Raji (cell line): ENCODE measurements around the gene LRBA.

Experiments
- POLR2A ChIP-seq: IDR thresholded peaks from 2 replicates; pipeline ENCODE4 v1.6.1; 2011; ENCODE audit warnings: low read depth, low read length, control low read depth; ENCODE audit not compliant: insufficient read depth

Gene LRBA

GRCh38 chr4:150280975-150281374 is 734.1 kb downstream of the LRBA start:
- TF ChIP-seq POLR2A: no peak

DNA sequence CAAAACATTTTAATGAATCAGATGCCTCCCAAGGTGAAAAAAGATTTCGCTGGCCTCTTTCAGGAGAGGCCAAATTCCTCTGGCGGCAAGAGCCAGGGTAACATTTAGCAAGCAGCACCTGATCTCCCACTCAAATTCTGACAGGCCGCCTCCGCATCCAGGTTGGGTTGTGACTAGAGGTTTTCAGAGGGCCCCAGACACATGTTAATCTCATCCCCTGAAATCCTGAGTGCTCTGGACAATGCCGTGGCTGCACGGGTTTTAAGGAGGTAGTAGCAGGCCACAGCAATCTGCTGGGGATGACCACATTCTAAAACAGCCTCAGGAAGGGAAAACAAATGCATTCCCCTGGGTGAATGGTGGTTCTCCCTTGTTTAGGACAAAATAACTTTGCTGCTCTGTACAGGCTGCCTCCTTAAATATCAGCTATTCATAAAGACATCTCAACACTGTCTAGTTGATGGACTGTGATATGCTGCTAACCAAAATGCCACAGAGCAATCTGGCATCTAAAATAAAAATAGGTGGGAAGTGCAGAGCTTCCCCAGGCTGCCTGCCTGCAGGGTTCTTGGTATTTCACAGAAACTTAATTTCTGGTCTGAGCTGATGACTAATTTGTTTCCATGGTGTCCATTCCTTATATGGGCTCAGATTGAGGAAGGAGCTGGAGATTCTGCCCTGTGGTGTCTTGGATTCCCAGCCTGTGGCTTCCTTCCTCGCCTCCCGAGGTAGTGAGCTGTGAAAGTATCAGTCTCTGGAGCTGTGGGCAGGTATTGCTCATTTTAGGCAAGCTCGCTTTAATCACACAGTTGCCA is 734.8 kb downstream of the LRBA start:
- TF ChIP-seq POLR2A: no peak

DNA sequence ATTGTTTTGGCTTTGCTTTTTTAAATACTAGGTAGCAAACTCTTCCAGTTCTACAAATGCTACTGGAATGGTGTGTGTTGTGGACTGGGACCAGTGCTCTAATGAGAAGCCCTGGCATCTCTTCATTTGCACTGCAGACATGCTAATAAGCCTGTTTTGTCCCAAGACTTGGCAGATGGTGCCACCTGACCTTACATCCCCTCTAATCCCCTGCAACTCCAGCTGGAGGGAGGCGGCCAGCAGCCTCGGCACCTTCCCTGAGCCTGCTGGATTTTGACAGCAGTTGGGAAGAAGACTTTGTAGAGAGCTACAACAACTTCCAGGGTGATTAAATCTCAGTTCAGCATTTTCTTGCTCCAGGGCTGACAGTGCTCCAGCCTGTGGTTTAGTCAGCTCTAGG is 736.9 kb downstream of the LRBA start:
- no peak for TF ChIP-seq POLR2A

GRCh38 chr4:150268444-150268843 is 746.6 kb downstream of the LRBA start:
- no peak for TF ChIP-seq POLR2A

DNA sequence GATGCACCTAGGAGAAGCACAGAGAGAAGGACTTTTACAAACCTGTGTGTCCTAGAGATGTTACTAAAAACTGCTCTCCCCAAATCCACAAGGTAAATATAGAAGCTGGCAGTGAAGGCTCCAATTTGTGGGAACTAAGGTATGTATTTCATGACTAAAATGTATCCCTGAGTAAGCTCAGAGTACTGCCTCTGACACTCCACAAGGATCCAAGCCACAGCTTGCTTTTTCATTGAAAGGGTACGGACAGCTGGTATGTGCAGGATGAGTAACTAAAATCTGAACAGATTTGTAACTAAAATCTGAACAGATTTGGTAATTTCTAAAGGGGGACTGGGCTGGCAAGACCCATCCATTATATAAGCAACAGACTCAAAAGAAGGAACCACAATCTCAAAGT is 749.3 kb downstream of the LRBA start:
- no peak for TF ChIP-seq POLR2A

- TF ChIP-seq POLR2A: no peak
Observed at GRCh38 chr4:150264595-150265161, 750.4 kb downstream of the LRBA start.

DNA sequence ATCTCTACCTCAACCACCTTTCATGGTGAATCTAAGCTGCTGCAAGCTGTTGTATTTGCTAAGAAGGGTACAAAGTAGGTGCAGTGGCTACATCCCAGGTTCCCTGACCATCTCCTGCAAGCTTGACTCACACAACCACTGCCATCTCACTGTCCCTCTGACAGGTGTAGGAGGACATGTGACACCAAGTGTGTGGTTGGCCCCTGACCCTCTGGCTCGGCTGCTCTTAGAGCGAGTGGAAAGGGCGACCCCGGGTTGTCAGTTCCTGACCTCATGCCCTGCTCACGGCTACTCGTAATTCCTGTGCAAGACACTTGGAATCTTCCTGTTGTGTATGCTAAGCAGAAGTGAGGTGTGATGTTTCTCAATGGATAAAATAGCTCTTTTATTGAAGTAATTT is 752.5 kb downstream of the LRBA start:
- no peak for TF ChIP-seq POLR2A

GRCh38 chr4:150261571-150261970 is 753.5 kb downstream of the LRBA start:
- TF ChIP-seq POLR2A: no peak

GRCh38 chr4:150259861-150260567 is 755.1 kb downstream of the LRBA start:
- no peak for TF ChIP-seq POLR2A

DNA sequence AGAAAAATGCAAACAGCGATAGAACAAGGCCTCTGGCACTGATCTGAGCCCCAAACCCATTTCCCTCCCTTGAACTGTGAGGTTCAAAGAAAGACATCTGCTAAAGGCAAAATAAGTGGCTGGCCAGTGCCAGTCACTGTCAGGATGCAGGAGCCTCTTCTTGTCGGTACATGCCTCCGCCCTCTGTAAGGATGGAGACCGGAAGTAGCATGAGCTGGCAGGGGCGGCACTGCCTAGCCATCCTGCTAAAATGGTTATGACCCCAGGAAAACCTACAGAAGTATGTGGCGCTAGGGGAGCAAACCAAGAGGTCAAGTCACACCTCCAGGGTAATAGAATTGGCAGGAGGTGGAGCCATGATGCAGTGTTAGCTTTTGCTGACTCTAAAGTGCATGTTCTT is 756.5 kb downstream of the LRBA start:
- TF ChIP-seq POLR2A: no peak

DNA sequence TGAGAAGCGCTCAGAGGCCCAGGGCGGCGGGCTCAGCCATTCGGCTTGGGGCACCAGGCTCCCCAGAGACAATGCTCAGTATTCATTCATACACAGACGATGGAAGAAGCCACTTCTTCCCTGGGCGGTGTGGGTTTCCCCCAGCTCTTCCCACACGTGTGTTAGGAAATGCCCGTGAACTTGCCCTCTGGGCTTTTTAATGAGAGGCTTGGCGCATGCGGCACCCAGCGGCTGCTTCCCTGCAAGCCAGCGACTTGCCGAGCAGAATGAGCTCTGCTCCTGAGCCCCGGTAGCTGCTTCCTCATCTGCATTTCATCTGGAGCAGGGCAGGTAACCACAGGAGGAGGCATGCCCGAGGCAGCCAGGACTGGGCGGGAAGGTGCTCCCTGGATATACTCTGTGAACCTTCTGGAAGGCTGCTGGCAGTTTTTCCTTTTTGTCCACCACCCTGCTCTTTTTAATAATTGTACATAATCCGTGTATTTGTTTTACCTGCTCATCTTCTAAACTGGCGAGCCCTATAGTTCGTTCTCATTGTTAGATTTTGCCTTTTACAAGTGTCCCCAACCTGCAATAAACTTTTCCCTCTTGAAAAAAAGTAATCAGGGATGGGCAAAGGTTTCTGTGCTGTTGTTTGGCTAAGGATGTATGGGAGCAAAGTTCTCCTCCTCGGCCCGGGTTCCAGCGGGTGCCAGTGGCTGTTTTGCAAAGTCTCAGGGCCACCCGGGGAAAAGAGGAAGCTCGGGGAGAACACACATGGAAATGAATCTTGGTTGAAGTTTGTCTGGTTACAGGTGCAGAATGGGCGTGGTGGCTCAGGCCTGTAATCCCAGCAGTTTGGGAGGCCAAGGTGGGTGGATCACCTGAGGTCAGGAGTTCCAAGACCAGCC is 758.0 kb downstream of the LRBA start:
- no peak for TF ChIP-seq POLR2A

DNA sequence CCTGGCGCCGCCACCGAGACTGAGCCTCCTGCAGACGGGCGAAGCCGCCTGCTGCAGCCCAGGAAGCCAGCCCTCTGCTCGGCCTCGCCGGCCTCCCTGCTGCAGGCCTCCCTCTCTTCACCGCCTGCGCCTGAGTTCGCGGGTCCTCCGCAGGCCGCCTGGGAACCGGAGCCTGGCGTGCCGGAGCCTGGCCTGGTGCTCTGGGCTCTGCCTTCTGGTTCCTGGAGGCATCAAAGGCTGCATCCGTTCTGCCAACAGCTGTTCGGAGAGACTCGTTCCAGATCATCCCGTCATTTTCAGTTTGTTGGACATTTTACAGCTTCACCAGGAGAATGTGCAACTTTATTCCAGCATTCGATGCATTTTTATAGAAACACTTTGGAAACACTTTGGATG is 758.9 kb downstream of the LRBA start:
- TF ChIP-seq POLR2A: no peak

GRCh38 chr4:150255610-150256224 is 759.4 kb downstream of the LRBA start:
- no peak for TF ChIP-seq POLR2A

DNA sequence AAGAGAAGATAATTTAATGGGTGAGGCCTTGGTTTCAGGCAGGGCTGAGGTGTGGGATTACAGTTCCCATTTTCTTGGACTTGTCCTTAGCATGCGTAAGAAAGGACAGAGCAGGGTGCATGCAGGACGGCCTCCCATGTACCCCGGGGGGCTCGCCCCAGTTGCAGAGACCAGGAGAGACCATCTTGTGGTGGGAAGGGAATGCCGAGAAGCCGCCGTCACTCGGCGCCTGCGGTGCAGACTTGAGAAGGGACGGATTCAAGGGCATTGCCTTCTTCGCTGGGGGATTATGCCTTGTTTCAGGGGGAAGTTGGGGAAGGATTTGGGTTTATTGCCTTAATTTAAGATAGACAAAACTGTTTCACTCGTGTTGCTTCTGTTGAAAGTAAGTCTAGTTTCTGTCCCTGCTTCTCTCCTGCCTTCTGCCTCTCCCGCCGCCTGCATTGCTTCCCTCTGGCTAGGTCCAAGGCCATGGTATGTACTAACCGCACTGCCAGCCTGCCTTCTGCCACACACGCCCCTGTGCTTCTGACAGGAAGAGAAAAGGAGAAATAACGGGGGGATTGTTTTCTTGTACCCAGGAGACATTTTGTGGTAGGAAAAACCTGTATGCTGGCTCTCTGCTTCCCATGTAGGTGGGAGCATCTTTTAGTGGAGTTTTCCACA is 761.0 kb downstream of the LRBA start:
- no peak for TF ChIP-seq POLR2A
